OCI-M2 (cell line): ENCODE measurements around the gene SLC47A1.
"Not testable (repeated sequence)": the region's sequence is repeated elsewhere in the genome, so short reads cannot be mapped to it uniquely, and the experiment has no call there.

Experiments used
- DNase-seq: peaks from one replicate; lab custom pipeline; 2025; ENCODE audit not compliant: unreplicated experiment; lab: John Stamatoyannopoulos, UW

SLC47A1 gene

DNA sequence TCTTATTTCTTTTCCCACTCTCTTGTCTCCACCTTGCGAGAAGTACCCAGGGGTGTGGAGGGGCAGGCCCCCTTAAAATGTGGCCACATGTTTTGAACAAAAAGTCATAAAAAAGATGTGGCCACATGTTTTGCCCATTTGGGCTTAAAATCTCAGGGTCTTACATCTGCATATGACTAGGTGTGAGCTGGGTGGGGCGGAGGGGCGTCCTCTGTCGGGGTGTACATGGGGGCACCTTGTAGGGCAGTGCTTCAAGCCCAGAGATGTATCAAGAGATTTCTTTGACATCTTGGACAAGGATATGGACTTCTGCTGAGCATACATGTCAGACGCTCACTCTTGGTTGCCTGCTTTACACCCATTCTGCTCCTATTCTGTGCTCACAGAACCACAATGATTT is 13.0 kb upstream of the SLC47A1 start:
- no peak for DNase-seq

DNA sequence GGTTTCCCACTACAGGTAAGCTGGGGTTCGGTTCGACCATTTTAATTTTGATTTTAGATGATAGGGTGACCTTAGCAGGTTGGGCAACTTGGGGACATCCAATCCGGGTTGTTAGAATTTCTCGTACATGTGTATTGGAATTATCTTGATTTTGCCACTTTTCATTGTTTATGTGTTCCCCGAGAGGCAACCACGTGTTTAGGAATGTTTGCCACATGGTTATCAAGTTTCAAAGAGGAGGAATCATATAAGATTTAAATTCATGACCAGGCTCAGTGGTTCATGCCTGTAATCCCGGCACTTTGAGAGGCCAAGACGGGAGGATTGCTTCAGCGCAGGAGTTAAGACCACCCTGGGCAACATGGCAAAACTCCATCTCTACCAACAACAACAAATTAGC is 10.0 kb upstream of the SLC47A1 start:
- no peak for DNase-seq

GRCh38 chr17:19526950-19527349 is 6.7 kb upstream of the SLC47A1 start:
- not testable (repeated sequence) for DNase-seq

DNA sequence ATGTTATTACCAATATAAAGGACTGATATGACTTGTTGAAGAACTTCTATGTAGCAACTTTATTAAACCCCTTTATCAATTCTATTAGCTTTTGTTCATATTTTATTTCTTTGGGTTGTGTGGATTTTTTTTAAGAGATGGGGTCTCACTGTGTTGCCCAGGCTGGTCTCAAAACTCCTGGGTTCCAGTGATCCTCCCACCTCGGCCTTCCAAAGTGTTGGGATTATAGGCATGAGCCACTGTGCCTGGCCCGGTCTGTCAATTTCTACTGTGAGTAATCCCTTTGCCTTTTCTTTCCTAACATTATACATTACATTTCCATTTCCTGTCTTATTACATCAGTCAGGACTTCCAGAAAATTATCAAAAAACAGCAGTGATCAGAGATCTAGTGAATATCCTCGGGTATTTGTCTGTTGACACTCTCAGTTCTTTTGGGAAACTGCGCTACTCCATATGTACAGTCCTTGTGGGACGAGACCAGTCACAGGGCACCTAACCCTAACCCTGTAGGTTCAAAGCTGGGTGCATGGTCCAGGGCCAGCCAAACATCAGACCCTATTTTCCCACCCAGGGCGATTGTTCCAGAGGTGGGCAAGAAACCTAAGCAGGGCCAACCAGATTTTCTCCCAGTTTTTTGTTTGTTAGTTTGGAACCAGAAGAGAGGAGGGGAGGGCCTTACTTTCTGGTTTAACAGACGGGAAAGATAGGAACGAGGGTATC is 1.7 kb upstream of the SLC47A1 start:
- no peak for DNase-seq

DNA sequence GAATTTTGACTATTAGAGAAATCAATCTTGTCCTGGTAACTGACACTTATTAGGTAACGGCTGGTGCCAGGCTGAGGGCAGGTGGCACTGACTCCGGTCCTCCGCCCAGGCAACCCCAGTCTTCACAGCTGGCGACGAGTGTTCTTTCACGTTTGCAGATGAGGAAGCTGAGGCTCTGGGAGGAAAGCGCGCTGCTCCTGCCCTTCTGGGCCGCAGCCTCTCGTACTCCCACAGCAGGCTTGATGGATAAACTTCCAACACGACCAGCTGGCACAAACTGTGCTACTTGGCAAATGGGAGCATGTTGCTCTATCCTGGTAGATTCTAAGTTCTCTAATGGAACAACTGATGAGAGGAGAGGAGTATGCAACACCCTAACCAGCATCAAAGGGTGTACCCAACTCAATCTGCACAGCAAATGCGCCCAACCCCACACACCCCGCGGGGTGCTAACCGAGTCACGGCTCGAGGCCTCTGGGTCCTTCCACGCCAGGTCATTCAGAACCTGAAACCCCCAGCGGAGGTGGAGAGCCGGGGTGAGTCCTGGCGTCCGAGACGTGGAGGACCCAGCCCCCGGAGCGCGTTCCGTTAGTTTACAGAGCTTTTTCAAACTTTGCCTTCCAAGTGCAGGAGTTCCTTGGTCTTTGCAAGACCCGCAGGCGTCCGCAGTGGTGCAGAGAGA is 477 bp upstream of the SLC47A1 start:
- DNase-seq, result no peak

- DNase-seq, result no peak
Measured at GRCh38 chr17:19534562-19535149, 1.0 kb downstream of the SLC47A1 start.

DNA sequence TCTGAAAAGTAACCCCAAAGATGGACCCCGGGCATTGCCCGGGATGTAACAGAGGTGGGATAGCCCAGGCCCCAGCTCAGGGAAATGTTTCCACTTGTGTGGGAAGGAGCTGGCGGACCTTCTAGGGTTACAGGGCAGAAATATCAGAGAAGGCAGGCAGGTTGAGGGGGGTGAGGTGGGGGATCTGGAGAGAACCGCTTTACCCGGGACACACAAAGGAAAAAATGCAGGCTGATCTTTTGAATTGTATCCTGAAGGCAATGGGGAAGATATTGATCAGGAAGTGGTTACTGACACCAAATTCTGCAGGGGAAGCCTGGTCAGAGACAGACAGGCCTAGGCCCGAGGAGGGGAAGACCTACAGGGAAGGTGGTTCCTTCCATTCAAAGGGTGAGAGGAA is 3.5 kb downstream of the SLC47A1 start:
- no peak for DNase-seq

- no peak for DNase-seq
Measured at GRCh38 chr17:19538095-19539039, 4.7 kb downstream of the SLC47A1 start.

GRCh38 chr17:19539040-19539399 is 5.4 kb downstream of the SLC47A1 start:
- DNase-seq, result no peak

DNA sequence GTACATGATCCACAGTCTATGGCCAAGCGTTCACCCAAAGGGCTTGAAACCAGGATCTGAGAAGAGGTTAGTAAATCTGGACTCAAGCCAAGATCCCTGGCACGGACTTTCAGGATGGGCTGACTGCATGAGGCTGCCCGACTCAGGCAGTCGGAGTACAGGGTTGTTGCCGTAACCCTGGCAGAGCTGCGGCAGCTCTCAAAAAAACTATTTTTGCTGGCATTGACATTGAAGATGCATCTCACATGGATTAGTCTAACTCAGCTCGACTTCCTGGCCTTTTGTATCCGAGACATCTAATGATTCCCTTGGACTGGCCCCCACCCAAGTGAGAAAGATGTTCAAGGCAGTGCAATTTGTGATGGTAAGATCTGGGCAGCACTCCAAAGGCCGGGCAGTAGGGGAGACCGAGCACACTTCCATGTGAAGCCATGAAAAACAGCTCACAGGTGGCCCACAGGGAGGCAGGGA is 6.2 kb downstream of the SLC47A1 start:
- no peak for DNase-seq

DNA sequence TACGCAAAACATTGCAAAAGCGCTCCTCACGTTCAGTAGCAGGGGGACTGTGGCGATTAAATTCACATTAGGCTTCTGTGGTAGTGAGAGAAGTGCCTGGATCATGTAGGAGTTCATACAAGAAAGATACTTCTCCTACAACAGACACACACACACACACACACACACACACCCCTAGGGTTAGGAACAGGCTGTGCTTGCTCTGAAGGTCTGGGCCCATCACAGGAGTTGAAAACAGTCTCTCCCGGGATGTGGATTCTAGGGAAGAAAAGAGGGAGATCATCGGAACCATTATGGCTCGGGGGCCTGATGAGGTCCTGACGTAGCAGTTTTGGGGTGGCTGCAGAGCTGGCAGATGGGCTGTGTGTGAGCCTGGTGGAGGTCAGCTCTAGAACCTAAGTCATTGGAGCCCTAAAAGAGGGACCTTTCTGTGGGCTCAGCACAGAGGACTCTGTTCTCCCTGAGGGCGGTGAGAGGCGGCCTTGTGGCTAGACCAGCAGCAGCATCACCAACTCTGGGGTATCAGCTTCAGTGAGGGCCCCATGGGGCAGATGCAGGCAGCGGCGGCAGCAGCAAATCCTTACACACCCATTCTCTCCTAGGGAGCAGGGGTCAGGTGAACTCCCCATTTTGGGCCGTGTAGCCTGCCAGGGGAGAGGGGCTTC is 7.2 kb downstream of the SLC47A1 start:
- no peak for DNase-seq

DNA sequence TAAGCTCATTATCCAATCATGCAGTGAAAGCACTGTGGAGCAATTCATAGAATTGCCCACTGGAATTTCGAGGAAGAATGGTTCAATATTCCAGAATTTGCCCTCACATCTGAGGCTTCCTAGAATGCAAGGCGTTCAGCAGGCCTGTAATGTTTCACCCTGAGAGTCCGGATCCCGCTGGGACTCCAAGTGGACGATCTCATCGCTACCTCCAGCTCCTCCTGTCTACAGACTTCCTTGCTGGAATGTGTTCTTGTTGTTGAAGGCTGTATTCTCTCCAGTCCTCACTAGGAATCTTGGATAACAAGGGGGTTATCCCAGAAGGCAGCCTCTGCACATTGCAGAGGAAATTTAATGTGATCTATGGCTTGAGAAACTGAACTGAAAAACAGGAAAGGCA is 7.8 kb downstream of the SLC47A1 start:
- no peak for DNase-seq

- DNase-seq, result no peak
Measured at GRCh38 chr17:19542247-19542646, 8.6 kb downstream of the SLC47A1 start.

- no peak for DNase-seq
Measured at GRCh38 chr17:19544366-19544765, 10.7 kb downstream of the SLC47A1 start.

DNA sequence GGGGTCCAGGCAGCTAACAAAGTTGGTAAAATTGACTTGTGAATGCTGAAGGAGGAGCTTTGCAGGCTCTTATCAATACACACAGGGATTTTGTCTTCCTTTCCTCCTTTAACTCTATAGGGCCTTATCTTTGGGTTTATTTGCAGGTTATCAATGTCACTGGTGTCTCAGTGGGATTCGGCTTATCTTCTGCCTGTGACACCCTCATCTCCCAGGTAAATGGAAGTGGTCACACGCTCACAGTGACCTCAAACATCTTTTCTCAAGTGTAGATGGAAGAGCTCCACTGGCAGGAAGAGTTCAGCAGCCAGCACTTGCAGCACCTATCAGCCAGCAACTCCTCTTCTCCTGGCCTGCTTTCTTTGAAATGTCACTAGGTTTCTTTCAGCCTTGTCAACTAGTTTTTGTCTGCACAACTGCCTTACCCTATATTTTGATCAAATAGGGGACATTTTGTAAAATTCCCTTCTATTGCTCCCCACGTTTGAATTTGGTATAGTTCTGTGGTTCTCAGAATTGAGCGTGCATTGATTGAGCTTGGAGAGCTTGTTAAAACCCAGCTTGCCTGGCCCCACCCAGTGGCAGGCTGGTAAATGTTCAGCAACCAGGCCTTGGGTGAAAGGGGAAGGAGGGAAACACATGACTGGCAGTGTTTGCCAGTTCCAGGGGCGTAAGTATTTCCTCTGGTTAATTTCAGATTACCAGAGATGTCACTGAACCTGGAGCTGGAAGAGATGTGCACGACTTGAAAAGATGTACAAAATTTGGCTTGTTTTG is 12.8 kb downstream of the SLC47A1 start:
- DNase-seq, result no peak

DNA sequence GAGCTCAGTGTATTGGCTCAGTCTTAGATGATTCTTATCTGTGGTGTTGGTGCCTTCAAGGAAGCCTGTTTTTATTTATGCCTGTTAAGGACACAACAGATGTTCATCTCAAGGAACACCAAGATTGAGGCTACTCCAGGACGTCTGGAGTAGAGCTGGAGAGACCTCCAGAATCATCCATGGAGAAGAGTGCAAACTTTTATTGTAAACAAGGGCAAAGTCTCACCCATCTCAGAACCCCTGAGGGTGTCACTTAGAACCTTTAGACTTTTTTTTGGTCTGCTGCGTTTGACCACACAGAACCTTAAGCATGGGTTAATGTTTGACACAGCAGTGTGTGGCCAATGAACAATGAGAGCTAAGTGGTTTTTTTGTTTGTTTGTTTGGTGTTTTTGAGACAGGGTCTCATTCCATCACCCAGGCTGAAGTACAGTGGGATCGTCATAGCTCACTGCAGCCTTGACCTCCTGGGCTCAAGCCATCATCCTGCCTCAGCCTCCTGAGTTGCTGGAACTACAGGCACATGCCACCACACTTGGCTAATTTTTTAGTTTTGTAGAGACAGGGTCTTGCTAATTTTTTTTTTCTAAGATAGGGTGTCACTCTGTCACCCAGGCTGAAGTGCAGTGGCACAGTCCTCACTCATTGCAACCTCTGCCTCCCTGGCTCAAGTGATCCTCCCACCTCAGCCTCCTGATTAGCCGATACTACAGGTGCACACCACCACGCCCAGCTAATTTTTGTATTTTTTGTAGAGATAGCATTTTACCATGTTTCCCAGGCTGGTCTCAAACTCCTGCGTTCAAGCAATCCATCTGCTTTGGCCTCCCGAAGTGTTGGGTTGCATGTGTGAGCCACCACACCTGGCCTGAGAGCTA is 16.3 kb downstream of the SLC47A1 start:
- DNase-seq, result no peak

DNA sequence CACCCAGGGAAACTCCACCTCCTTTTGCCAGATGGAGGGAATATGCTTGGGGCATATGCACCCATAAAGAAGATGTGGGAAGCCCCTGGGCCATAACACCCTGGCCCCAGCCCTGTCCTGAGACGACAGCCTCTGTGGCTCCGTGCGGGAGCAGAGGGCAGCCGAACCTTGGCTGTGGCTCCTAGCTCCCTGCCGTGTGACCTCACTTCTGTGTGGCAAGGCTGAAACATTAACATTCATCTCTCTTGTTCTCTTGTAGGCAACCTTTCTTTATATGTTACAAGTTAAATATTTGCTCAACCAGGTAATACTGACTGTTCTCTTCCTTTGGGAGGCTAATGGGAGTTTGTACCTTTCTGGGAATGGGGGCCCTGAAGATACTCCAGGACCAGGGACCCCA is 17.5 kb downstream of the SLC47A1 start:
- no peak for DNase-seq

- no peak for DNase-seq
Measured at GRCh38 chr17:19551591-19552148, 18.0 kb downstream of the SLC47A1 start.

- DNase-seq, result no peak
Measured at GRCh38 chr17:19553036-19553435, 19.4 kb downstream of the SLC47A1 start.
